ENCODE measurements around the gene GYS1. TPM values are rescaled to one million over a fixed set of nuclear protein-coding genes. Genes with fewer than 3 reads are reported as not detected.

The GYS1 gene
- total and polyA plus RNA-seq, 10 of the 15 experiments (the other 5 are each of a cell fraction or from before 2014, with no cell fraction given) = 3.7 to 62.0 (median 37.3) TPM

DNA sequence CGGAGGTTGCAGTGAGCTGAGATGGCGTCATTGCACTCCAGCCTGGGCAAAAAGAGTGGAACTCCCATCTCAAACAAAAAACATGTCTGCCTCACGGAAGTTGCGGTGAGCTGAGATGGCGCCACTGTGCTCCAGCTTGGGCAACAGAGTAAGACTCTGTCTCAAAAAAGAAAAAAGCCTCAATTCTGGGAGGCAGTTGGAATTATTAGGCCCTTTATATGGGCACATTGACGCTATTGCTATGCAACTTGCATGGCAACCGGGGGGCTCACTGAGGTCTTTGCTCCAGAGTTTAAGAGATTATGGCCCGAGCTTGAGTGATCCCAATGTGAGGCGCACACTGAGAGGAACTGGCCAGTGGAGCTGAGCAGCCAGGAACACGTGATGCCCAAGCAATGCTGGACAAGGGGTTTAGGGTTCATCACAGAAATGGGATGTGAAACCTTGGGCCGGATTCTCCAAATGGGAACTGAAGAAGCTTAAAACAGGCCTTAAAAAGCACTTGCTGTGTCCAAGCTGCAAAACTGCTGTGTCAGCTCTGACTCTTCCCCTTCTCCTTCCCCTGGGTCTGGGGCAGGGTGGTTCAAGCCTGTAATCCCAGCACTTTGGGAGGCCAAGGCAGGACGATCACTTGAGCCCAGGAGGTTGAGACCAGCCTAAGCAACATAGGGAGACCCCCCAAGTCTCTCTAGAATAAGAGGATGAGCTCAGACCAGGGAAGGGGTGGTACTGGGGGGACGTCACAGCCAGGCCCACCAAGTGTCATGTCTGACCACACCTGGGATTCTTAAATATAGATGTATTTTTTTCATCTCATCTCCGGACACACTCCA, 25.5 kb downstream of the GYS1 start (continued):
- TF ChIP-seq HSF1 (IDR thresholded peaks at IDR 0.05; ENCODE audit: low read depth, low read length) (no peak), BCL11A (IDR thresholded peaks at IDR 0.05; ENCODE audit: low read depth, low read length) (no peak), HCFC1 (IDR thresholded peaks at IDR 0.05; ENCODE audit: low read length) (no peak), GATAD2B (conservative IDR thresholded peaks at IDR 0.05; ENCODE audit: low read depth) (0 out of 2 replicates have a peak, but pooled peaks have one; percentile 42), EP300 (IDR thresholded peaks at IDR 0.05; ENCODE audit: borderline replicate concordance in 1 of 2, control insufficient read depth in 1 of 2, low read depth in 2 of 2, low read length in 2 of 2) (no peak), POLR2AphosphoS5 (IDR thresholded peaks at IDR 0.05; ENCODE audit: low read length) (peak; percentile 85; the same call in 1 of the 2 replicates), CHD2 (IDR thresholded peaks at IDR 0.05; ENCODE audit: borderline replicate concordance, low read depth, low read length) (peak; percentile 46; the same call in 1 of the 2 replicates), JUND (IDR thresholded peaks at IDR 0.05; ENCODE audit: low read depth, low read length) (no peak), POLR2AphosphoS2 (IDR thresholded peaks at IDR 0.05; ENCODE audit: low read depth, low read length) (peak; percentile 80; the same call in 1 of the 2 replicates), BCL3 (IDR thresholded peaks at IDR 0.05; ENCODE audit: borderline replicate concordance, insufficient read depth, low read depth, low read length, poor library complexity, severe bottlenecking) (peak; percentile 46), PML (IDR thresholded peaks at IDR 0.05; ENCODE audit: low read length) (no peak; the same call in 1 of the 2 replicates), ZNF217 (IDR thresholded peaks at IDR 0.05) (no peak), NR2C2 (IDR thresholded peaks at IDR 0.05; ENCODE audit: borderline replicate concordance, control insufficient read depth, insufficient read length, low read depth) (no peak), TCF7 (IDR thresholded peaks at IDR 0.05; ENCODE audit: borderline replicate concordance) (no peak), NRF1 (conservative IDR thresholded peaks at IDR 0.05; ENCODE audit: low read depth, low read length) (no peak), SREBF2 (IDR thresholded peaks at IDR 0.05; ENCODE audit: low read length) (no peak), RFX5 (IDR thresholded peaks at IDR 0.05; ENCODE audit: low read depth, low read length) (no peak), CHD4 (IDR thresholded peaks at IDR 0.05) (no peak), RELA (IDR thresholded peaks at IDR 0.05; ENCODE audit: borderline replicate concordance, partially characterized antibody) (no peak), PAX5 (IDR thresholded peaks at IDR 0.05; ENCODE audit: borderline replicate concordance, low read depth, low read length) (peak; percentile 46; the same call in 1 of the 2 replicates)
- TF ChIP-seq, protein P1, sequence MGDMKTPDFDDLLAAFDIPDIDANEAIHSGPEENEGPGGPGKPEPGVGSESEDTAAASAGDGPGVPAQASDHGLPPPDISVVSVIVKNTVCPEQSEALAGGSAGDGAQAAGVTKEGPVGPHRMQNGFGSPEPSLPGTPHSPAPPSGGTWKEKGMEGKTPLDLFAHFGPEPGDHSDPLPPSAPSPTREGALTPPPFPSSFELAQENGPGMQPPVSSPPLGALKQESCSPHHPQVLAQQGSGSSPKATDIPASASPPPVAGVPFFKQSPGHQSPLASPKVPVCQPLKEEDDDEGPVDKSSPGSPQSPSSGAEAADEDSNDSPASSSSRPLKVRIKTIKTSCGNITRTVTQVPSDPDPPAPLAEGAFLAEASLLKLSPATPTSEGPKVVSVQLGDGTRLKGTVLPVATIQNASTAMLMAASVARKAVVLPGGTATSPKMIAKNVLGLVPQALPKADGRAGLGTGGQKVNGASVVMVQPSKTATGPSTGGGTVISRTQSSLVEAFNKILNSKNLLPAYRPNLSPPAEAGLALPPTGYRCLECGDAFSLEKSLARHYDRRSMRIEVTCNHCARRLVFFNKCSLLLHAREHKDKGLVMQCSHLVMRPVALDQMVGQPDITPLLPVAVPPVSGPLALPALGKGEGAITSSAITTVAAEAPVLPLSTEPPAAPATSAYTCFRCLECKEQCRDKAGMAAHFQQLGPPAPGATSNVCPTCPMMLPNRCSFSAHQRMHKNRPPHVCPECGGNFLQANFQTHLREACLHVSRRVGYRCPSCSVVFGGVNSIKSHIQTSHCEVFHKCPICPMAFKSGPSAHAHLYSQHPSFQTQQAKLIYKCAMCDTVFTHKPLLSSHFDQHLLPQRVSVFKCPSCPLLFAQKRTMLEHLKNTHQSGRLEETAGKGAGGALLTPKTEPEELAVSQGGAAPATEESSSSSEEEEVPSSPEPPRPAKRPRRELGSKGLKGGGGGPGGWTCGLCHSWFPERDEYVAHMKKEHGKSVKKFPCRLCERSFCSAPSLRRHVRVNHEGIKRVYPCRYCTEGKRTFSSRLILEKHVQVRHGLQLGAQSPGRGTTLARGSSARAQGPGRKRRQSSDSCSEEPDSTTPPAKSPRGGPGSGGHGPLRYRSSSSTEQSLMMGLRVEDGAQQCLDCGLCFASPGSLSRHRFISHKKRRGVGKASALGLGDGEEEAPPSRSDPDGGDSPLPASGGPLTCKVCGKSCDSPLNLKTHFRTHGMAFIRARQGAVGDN (IDR thresholded peaks at IDR 0.05) = no peak; the same call in 1 of the 2 replicates

Data from GM12878 (cell line).